Sigmoid colon (tissue), 4 donors: Measurements from ENCODE around the gene PEX11B.

Experiments
- EP300 ChIP-seq, 4 donors: sonication (generic); formaldehyde crosslinking; IDR thresholded peaks; one replicate each; pipeline ENCODE4 v1.6.1; 2017; ENCODE audit warnings: antibody characterized with exemption in 4 of 4
- POLR2A ChIP-seq, 2 donors: fragments of 450-650 bp; IDR thresholded peaks; one replicate each; pipeline ENCODE4 v1.6.1; 2016; ENCODE audit warnings: antibody characterized with exemption in 2 of 2, mild to moderate bottlenecking in 2 of 2, moderate library complexity in 2 of 2
- POLR2AphosphoS5 ChIP-seq, 4 donors: sonication (generic); formaldehyde crosslinking; IDR thresholded peaks; one replicate each; pipeline ENCODE4 v1.6.1; 2017; ENCODE audit warnings: antibody characterized with exemption in 4 of 4
- TF ChIP-seq, protein P1 (sequence below), 4 experiments: fragments of 450-650 bp in 3 of 4; fragments of 200-600 bp in 1 of 4; IDR thresholded peaks; one replicate each; pipeline ENCODE4 v1.5.1; 2016 to 2019; ENCODE audit warnings: antibody characterized with exemption in 4 of 4, mild to moderate bottlenecking in 3 of 4, moderate library complexity in 2 of 4

DNA sequence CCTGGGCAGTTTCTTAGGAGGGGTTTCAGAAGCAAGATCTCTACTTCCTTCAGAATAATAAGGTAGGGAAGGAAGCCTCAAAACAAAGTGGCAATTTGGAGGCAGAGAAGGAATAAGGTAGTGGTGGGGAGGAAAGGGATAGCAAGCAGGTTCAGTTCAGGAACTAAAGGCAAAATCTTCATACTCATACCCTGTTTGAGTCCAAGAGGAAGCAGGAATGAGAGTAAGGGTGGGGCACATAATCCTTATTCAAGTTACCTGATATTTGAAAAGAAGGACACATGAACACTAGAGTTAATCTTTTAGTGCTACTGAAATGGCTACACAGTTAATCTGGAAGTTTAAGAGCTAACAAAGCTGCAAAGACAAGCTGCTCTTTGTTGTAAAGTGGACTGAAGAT, 17.2 kb upstream of the PEX11B start:
- TF ChIP-seq, protein P1, sequence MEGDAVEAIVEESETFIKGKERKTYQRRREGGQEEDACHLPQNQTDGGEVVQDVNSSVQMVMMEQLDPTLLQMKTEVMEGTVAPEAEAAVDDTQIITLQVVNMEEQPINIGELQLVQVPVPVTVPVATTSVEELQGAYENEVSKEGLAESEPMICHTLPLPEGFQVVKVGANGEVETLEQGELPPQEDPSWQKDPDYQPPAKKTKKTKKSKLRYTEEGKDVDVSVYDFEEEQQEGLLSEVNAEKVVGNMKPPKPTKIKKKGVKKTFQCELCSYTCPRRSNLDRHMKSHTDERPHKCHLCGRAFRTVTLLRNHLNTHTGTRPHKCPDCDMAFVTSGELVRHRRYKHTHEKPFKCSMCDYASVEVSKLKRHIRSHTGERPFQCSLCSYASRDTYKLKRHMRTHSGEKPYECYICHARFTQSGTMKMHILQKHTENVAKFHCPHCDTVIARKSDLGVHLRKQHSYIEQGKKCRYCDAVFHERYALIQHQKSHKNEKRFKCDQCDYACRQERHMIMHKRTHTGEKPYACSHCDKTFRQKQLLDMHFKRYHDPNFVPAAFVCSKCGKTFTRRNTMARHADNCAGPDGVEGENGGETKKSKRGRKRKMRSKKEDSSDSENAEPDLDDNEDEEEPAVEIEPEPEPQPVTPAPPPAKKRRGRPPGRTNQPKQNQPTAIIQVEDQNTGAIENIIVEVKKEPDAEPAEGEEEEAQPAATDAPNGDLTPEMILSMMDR (IDR thresholded peaks at IDR 0.05), result no peak
- TF ChIP-seq POLR2A (IDR thresholded peaks at IDR 0.05) (no peak), POLR2AphosphoS5 (IDR thresholded peaks at IDR 0.05) (no peak), EP300 (IDR thresholded peaks at IDR 0.05) (no peak)
